Astrocyte (in vitro differentiated cells and primary cell): Measurements from ENCODE around the gene C2CD2. TPM values are rescaled to one million over a fixed set of nuclear protein-coding genes. Genes with fewer than 3 reads are reported as not detected.

ENCODE experiments used
- DNase-seq: peaks from one replicate; pipeline ENCODE4 v3.0.0-alpha.2; 2010; ENCODE audit warnings: low read depth
- FAIRE-seq: peaks from 2 replicates; lab custom pipeline; 2011; peaks lifted over from hg19 to GRCh38; lab: Jason Lieb, UNC
- H2AFZ ChIP-seq: 2 replicates; pipeline ENCODE4 v1.6.0; 2012; ENCODE audit warnings: low read depth, low read length, inconsistent platforms
- H3K27ac ChIP-seq: 2 replicates; pipeline ENCODE4 v1.5.1; 2011; ENCODE audit warnings: low read depth, low read length, inconsistent platforms
- H3K27me3 ChIP-seq: 2 replicates; pipeline ENCODE4 v1.6.0; 2011; ENCODE audit warnings: low read length, inconsistent platforms; ENCODE audit not compliant: insufficient read depth
- H3K36me3 ChIP-seq: 2 replicates; pipeline ENCODE4 v1.5.1; 2011; ENCODE audit warnings: low read length, inconsistent platforms; ENCODE audit not compliant: insufficient read depth
- H3K4me1 ChIP-seq: 2 replicates; pipeline ENCODE4 v1.5.1; 2011; ENCODE audit warnings: low read length, inconsistent platforms; ENCODE audit not compliant: insufficient read depth
- H3K4me2 ChIP-seq: 2 replicates; pipeline ENCODE4 v1.6.0; 2012; ENCODE audit warnings: low read length, inconsistent platforms
- H3K4me3 ChIP-seq: 2 replicates; pipeline ENCODE4 v1.5.1; 2011; ENCODE audit warnings: low read depth, mild to moderate bottlenecking, low read length, inconsistent platforms; ENCODE audit not compliant: insufficient read depth
- H3K79me2 ChIP-seq: 2 replicates; pipeline ENCODE4 v1.6.0; 2012; ENCODE audit warnings: mild to moderate bottlenecking, low read length, inconsistent platforms; ENCODE audit not compliant: insufficient read depth
- H3K9ac ChIP-seq: 2 replicates; pipeline ENCODE4 v1.6.0; 2012; ENCODE audit warnings: mild to moderate bottlenecking, low read length, inconsistent platforms
- H3K9me3 ChIP-seq: 2 replicates; pipeline ENCODE4 v1.5.1; 2012; ENCODE audit warnings: low read depth, mild to moderate bottlenecking, low read length, inconsistent platforms; ENCODE audit not compliant: insufficient read depth
- H4K20me1 ChIP-seq: 2 replicates; pipeline ENCODE4 v1.6.0; 2012; ENCODE audit warnings: low read length, inconsistent platforms; ENCODE audit not compliant: insufficient read depth
- H3K27ac Mint-ChIP-seq: one replicate; pipeline ENCODE4 v1.8.0; 2021; ENCODE audit warnings: mild to moderate bottlenecking, mixed read lengths; ENCODE audit not compliant: unreplicated experiment
- H3K27me3 Mint-ChIP-seq: one replicate; pipeline ENCODE4 v1.8.0; 2021; ENCODE audit warnings: low read depth, mixed read lengths; ENCODE audit not compliant: unreplicated experiment
- H3K36me3 Mint-ChIP-seq: one replicate; pipeline ENCODE4 v1.8.0; 2021; ENCODE audit warnings: low read depth, mixed read lengths; ENCODE audit not compliant: unreplicated experiment
- H3K4me1 Mint-ChIP-seq: one replicate; pipeline ENCODE4 v1.8.0; 2021; ENCODE audit warnings: low read depth, mixed read lengths; ENCODE audit not compliant: unreplicated experiment
- H3K4me3 Mint-ChIP-seq: one replicate; pipeline ENCODE4 v1.8.0; 2021; ENCODE audit warnings: mild to moderate bottlenecking, moderate library complexity, mixed read lengths; ENCODE audit not compliant: unreplicated experiment
- H3K9me3 Mint-ChIP-seq: one replicate; pipeline ENCODE4 v1.8.0; 2021; ENCODE audit warnings: mild to moderate bottlenecking, mixed read lengths; ENCODE audit not compliant: unreplicated experiment
- CTCF ChIP-seq: IDR thresholded peaks from 2 replicates; pipeline ENCODE4 v1.5.1; 2011; ENCODE audit warnings: low read depth, mild to moderate bottlenecking, inconsistent platforms, low read length, moderate library complexity; ENCODE audit not compliant: insufficient read depth
- EZH2 ChIP-seq: IDR thresholded peaks from 2 replicates; pipeline ENCODE4 v1.6.1; 2012; ENCODE audit warnings: mild to moderate bottlenecking, low read length, inconsistent platforms; ENCODE audit not compliant: insufficient read depth
- total RNA-seq: library from RNA; stranded (reverse); gene quantifications from 2 replicates; pipeline ENCODE4 v1.2.1, GENCODE V29; 2021

The C2CD2 gene
- total RNA-seq, 1 donor from 2014 or later: 8.3 TPM

- Mint-ChIP-seq H3K4me1 (no peaks in the 10 kb centered on the region), H3K27me3 (peaks cover 2% of the 10 kb centered on the region), H3K4me3 (no peak overlapping the region), H3K9me3 (no peaks in the 10 kb centered on the region), H3K36me3 (peaks cover 17% of the 10 kb centered on the region), H3K27ac (no peak overlapping the region)
- peaks cover 6% of the 10 kb centered on the region for H3K36me3 ChIP-seq
- H3K9me3 ChIP-seq: no peaks in the 10 kb centered on the region
- no peaks in the 10 kb centered on the region for H4K20me1 ChIP-seq
- H3K27me3 ChIP-seq: no peaks in the 10 kb centered on the region
- H2AFZ ChIP-seq: no peak overlapping the region
- no peaks in the 10 kb centered on the region for H3K4me1 ChIP-seq
- no peak overlapping the region for H3K9ac ChIP-seq
- H3K4me3 ChIP-seq: no peak overlapping the region
- no peak overlapping the region for H3K4me2 ChIP-seq
- H3K79me2 ChIP-seq: no peaks in the 10 kb centered on the region
- no peak for DNase-seq
- H3K27ac ChIP-seq: no peak overlapping the region
- no peak for FAIRE-seq
- TF ChIP-seq EZH2 (no peak), CTCF (no peak)
These were observed 50.1 kb downstream of the C2CD2 start for GRCh38 chr21:41903559-41904351.

- no peaks in the 10 kb centered on the region for H3K9me3 Mint-ChIP-seq
- peaks cover 22% of the 10 kb centered on the region for H3K36me3 Mint-ChIP-seq
- peaks cover 2% of the 10 kb centered on the region for H3K27me3 Mint-ChIP-seq
- no peaks in the 10 kb centered on the region for H3K4me1 ChIP-seq
- no peaks in the 10 kb centered on the region for H4K20me1 ChIP-seq
- FAIRE-seq: no peak
- H3K4me2 ChIP-seq: no peak overlapping the region
- H3K9ac ChIP-seq: no peak overlapping the region
- H3K4me3 Mint-ChIP-seq: no peak overlapping the region
- no peaks in the 10 kb centered on the region for H3K4me1 Mint-ChIP-seq
- no peak overlapping the region for H2AFZ ChIP-seq
- no peak for DNase-seq
- no peak for TF ChIP-seq CTCF
- TF ChIP-seq EZH2: no peak
- H3K27ac Mint-ChIP-seq: no peak overlapping the region
- no peak overlapping the region for H3K4me3 ChIP-seq
- H3K27me3 ChIP-seq: no peaks in the 10 kb centered on the region
- no peak overlapping the region for H3K27ac ChIP-seq
- no peaks in the 10 kb centered on the region for H3K9me3 ChIP-seq
- H3K79me2 ChIP-seq: no peaks in the 10 kb centered on the region
- H3K36me3 ChIP-seq: peaks cover 6% of the 10 kb centered on the region
These were observed 50.9 kb downstream of the C2CD2 start for GRCh38 chr21:41902946-41903345.

GRCh38 chr21:41901782-41902181 is 52.0 kb downstream of the C2CD2 start:
- Histone ChIP-seq H4K20me1 (no peaks in the 10 kb centered on the region), H3K79me2 (no peaks in the 10 kb centered on the region), H3K4me3 (no peak overlapping the region), H2AFZ (no peak overlapping the region), H3K27me3 (no peaks in the 10 kb centered on the region), H3K27ac (no peak overlapping the region), H3K9me3 (no peaks in the 10 kb centered on the region), H3K4me2 (no peak overlapping the region), H3K36me3 (peaks cover 6% of the 10 kb centered on the region), H3K4me1 (no peaks in the 10 kb centered on the region), H3K9ac (no peak overlapping the region)
- Mint-ChIP-seq H3K27me3 (peaks cover 2% of the 10 kb centered on the region), H3K4me3 (no peak overlapping the region), H3K9me3 (no peaks in the 10 kb centered on the region), H3K4me1 (peaks cover 4% of the 10 kb centered on the region), H3K27ac (no peak overlapping the region), H3K36me3 (peaks cover 25% of the 10 kb centered on the region)
- DNase-seq (no peak), FAIRE-seq (no peak)
- TF ChIP-seq CTCF (no peak), EZH2 (no peak)
